Osteoblast (primary cell): Measurements from ENCODE around the gene TCF20. TPM values are rescaled to one million over a fixed set of nuclear protein-coding genes. Genes with fewer than 3 reads are reported as not detected.

Experiments used
- DNase-seq: peaks from one replicate; pipeline ENCODE4 v3.0.0; 2011; ENCODE audit warnings: low spot score, mixed read lengths; ENCODE audit not compliant: insufficient read length; ENCODE audit errors: missing footprints
- H2AFZ ChIP-seq: 2 replicates; pipeline ENCODE4 v1.6.0; 2011; ENCODE audit warnings: mild to moderate bottlenecking, low read length
- H3K27ac ChIP-seq: 2 replicates; pipeline ENCODE4 v1.5.1; 2011; ENCODE audit warnings: mild to moderate bottlenecking, low read depth, low read length, moderate library complexity
- H3K27me3 ChIP-seq: 2 replicates; pipeline ENCODE4 v1.6.0; 2012; ENCODE audit warnings: mild to moderate bottlenecking, control low read depth, inconsistent platforms, low read length, moderate library complexity; ENCODE audit not compliant: insufficient read depth
- H3K36me3 ChIP-seq: 2 replicates; pipeline ENCODE4 v1.5.1; 2011; ENCODE audit warnings: mild to moderate bottlenecking, low read length, control low read depth, moderate library complexity; ENCODE audit not compliant: insufficient read depth
- H3K4me1 ChIP-seq: 2 replicates; pipeline ENCODE4 v1.5.1; 2011; ENCODE audit warnings: mild to moderate bottlenecking, low read length, control low read depth, moderate library complexity; ENCODE audit not compliant: insufficient read depth
- H3K4me2 ChIP-seq: 2 replicates; pipeline ENCODE4 v1.6.0; 2011; ENCODE audit warnings: mild to moderate bottlenecking, low read length; ENCODE audit not compliant: insufficient read depth
- H3K4me3 ChIP-seq: fragments of 200-600 bp; sonication (generic); 3 replicates; pipeline ENCODE4 v1.5.1; 2012; ENCODE audit warnings: mild to moderate bottlenecking, low read length, inconsistent platforms; ENCODE audit not compliant: insufficient read depth
- H3K79me2 ChIP-seq: 2 replicates; pipeline ENCODE4 v1.6.0; 2012; ENCODE audit warnings: mild to moderate bottlenecking, low read length, control low read depth, inconsistent platforms; ENCODE audit not compliant: insufficient read depth
- H3K9me3 ChIP-seq: 2 replicates; pipeline ENCODE4 v1.5.1; 2011; ENCODE audit warnings: low read depth, low read length, control low read depth
- H4K20me1 ChIP-seq: 2 replicates; pipeline ENCODE4 v1.6.0; 2012; ENCODE audit warnings: mild to moderate bottlenecking, low read length, control low read depth; ENCODE audit not compliant: insufficient read depth
- total RNA-seq: library from RNA; depleted of rRNA; stranded (reverse); fragments of >200 nt; gene quantifications from 2 replicates; pipeline ENCODE4 v1.2.3, GENCODE V29; 2012
- TF ChIP-seq, protein P1 (sequence below): IDR thresholded peaks from 2 replicates; pipeline ENCODE4 v1.5.1; 2011; ENCODE audit warnings: mild to moderate bottlenecking, low read depth, low read length, moderate library complexity; ENCODE audit errors: extremely low read depth

Gene TCF20
- total RNA-seq, 1 donor, result 35.1 TPM

GRCh38 chr22:42256930-42257329, 13.5 kb downstream of the TCF20 start:
- no peak overlapping the region for H3K4me3 ChIP-seq
- TF ChIP-seq, protein P1, sequence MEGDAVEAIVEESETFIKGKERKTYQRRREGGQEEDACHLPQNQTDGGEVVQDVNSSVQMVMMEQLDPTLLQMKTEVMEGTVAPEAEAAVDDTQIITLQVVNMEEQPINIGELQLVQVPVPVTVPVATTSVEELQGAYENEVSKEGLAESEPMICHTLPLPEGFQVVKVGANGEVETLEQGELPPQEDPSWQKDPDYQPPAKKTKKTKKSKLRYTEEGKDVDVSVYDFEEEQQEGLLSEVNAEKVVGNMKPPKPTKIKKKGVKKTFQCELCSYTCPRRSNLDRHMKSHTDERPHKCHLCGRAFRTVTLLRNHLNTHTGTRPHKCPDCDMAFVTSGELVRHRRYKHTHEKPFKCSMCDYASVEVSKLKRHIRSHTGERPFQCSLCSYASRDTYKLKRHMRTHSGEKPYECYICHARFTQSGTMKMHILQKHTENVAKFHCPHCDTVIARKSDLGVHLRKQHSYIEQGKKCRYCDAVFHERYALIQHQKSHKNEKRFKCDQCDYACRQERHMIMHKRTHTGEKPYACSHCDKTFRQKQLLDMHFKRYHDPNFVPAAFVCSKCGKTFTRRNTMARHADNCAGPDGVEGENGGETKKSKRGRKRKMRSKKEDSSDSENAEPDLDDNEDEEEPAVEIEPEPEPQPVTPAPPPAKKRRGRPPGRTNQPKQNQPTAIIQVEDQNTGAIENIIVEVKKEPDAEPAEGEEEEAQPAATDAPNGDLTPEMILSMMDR, result no peak
- H3K4me1 ChIP-seq, result peaks cover 9% of the 10 kb centered on the region
- no peaks in the 10 kb centered on the region for H3K27me3 ChIP-seq
- H3K27ac ChIP-seq, result no peak overlapping the region
- no peak overlapping the region for H2AFZ ChIP-seq
- H3K36me3 ChIP-seq, result no peaks in the 10 kb centered on the region
- no peaks in the 10 kb centered on the region for H3K9me3 ChIP-seq
- no peak for DNase-seq
- H4K20me1 ChIP-seq, result peaks cover 61% of the 10 kb centered on the region
- H3K4me2 ChIP-seq, result no peak overlapping the region
- peaks cover 81% of the 10 kb centered on the region for H3K79me2 ChIP-seq

DNA sequence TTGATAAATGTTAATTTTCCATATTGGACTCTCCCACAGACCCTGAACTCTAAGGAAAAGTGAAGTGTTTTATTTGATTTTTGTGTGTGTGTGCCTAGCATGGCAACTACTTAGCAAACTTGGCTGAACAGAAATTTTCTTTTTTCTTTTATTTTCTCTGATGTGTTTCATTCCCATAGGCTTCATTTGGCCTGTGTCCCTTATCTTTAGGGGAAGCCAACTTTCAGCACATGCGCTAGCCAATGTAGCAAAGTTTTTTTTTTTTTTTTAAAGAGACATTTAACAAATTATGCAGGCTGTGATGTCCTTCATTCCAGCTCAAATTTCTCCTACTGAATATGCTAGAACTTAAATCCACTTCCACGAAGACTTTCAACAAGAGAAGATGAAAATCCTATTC, 14.2 kb downstream of the TCF20 start:
- no peaks in the 10 kb centered on the region for H3K36me3 ChIP-seq
- no peak overlapping the region for H3K4me3 ChIP-seq
- peaks cover 56% of the 10 kb centered on the region for H4K20me1 ChIP-seq
- TF ChIP-seq, protein P1, result no peak
- no peak overlapping the region for H2AFZ ChIP-seq
- DNase-seq, result no peak
- H3K4me2 ChIP-seq, result no peak overlapping the region
- H3K27ac ChIP-seq, result no peak overlapping the region
- no peaks in the 10 kb centered on the region for H3K27me3 ChIP-seq
- H3K79me2 ChIP-seq, result peaks cover 76% of the 10 kb centered on the region
- no peaks in the 10 kb centered on the region for H3K9me3 ChIP-seq
- H3K4me1 ChIP-seq, result peaks cover 9% of the 10 kb centered on the region

DNA sequence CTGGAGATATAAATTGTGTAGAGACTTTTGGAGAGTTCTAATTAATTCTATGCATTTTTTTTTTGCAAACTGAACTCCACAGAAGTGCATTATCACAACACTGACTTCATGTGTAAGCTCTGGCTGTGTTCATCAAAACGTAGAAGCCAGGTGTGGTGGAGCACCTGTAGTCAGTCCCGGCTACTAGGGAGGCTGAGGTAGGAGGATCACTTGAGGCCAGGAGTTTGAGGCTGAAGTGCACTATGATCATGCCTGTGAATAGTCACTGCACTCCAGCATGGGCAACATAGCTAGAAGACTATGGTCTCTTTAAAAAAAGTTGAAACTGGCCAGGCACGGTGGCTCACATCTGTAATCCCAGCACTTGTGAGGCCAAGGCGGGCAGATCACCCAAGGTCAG, 20.6 kb downstream of the TCF20 start:
- Histone ChIP-seq H4K20me1 (peaks cover 23% of the 10 kb centered on the region), H3K27me3 (no peaks in the 10 kb centered on the region), H3K79me2 (peaks cover 61% of the 10 kb centered on the region), H3K4me1 (no peaks in the 10 kb centered on the region), H3K36me3 (no peaks in the 10 kb centered on the region), H3K9me3 (no peaks in the 10 kb centered on the region), H3K4me3 (no peak overlapping the region), H3K4me2 (no peak overlapping the region), H2AFZ (no peak overlapping the region), H3K27ac (no peak overlapping the region)
- TF ChIP-seq, protein P1, result no peak
- DNase-seq, result no peak

- Histone ChIP-seq H3K4me1 (no peaks in the 10 kb centered on the region), H3K27ac (no peak overlapping the region), H3K36me3 (no peaks in the 10 kb centered on the region), H3K27me3 (no peaks in the 10 kb centered on the region), H4K20me1 (peaks cover 23% of the 10 kb centered on the region), H3K79me2 (peaks cover 59% of the 10 kb centered on the region), H3K9me3 (no peaks in the 10 kb centered on the region), H3K4me2 (no peak overlapping the region), H3K4me3 (no peak overlapping the region), H2AFZ (no peak overlapping the region)
- no peak for DNase-seq
- TF ChIP-seq, protein P1, result no peak
These were observed 21.5 kb downstream of the TCF20 start for GRCh38 chr22:42248995-42249394.
